ENCODE results near the gene TXN.
"Not testable (repeated sequence)": the region's sequence is repeated elsewhere in the genome, so short reads cannot be mapped to it uniquely, and the experiment has no call there.

TXN gene

DNA sequence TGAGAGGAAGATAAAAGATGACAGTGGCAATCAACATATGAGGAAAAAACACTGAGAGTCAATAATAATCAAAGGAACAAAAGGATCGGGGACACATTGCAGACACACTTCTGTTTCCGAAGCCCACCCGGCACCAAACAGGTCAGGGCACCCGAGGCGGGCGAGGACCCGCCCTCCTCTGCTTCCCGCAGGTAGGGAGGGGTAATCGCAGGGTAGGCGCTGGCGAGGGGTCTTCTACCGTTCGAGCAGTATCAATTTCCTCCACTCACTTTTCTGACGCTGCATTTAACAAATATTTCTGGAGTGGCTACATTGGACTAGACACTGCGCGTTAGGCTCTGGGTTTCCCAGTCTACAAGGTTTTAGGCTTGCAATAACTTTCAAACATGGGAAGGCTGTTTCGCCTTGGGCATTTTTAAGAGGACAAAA, 1.3 kb downstream of the TXN start:
- CTCF ChIA-PET, result no interaction called here
- peak overlapping the region; percentile 89 for H3K4me3 ChIP-seq (ENCODE audit: low read depth, low read length)
- POLR2A ChIA-PET, result no interaction called here
- TF ChIP-seq, protein P1, sequence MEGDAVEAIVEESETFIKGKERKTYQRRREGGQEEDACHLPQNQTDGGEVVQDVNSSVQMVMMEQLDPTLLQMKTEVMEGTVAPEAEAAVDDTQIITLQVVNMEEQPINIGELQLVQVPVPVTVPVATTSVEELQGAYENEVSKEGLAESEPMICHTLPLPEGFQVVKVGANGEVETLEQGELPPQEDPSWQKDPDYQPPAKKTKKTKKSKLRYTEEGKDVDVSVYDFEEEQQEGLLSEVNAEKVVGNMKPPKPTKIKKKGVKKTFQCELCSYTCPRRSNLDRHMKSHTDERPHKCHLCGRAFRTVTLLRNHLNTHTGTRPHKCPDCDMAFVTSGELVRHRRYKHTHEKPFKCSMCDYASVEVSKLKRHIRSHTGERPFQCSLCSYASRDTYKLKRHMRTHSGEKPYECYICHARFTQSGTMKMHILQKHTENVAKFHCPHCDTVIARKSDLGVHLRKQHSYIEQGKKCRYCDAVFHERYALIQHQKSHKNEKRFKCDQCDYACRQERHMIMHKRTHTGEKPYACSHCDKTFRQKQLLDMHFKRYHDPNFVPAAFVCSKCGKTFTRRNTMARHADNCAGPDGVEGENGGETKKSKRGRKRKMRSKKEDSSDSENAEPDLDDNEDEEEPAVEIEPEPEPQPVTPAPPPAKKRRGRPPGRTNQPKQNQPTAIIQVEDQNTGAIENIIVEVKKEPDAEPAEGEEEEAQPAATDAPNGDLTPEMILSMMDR (IDR thresholded peaks at IDR 0.05; ENCODE audit: insufficient read depth, low read length, missing control alignments), result no peak
- DNase-seq (ENCODE audit: low read depth, low spot score), result no peak

DNA sequence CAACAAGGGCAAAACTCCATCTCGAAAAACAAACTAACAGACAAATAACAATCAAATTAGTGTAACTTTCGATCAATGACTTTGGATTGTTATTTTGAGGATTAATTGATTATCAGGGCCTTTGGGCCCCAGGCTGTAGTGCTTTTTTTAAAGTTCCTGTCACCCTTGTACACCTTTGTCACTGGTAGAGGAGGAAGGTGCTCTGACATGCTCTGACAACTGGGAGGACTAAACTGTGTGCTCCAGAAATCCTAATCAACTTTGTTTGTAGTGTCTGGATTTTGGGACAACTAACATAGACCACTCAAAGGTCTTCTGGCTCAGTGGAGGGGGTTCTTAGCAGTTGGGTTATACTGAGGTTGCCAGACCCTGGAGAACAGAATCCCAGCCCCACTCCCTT, 1.8 kb downstream of the TXN start:
- H3K4me3 ChIP-seq (ENCODE audit: low read depth, low read length), result peak overlapping the region; percentile 89
- ChIA-PET POLR2A (no interaction called here), CTCF (no interaction called here)
- DNase-seq (ENCODE audit: low read depth, low spot score), result no peak
- TF ChIP-seq, protein P1 (IDR thresholded peaks at IDR 0.05; ENCODE audit: insufficient read depth, low read length, missing control alignments), result no peak

DNA sequence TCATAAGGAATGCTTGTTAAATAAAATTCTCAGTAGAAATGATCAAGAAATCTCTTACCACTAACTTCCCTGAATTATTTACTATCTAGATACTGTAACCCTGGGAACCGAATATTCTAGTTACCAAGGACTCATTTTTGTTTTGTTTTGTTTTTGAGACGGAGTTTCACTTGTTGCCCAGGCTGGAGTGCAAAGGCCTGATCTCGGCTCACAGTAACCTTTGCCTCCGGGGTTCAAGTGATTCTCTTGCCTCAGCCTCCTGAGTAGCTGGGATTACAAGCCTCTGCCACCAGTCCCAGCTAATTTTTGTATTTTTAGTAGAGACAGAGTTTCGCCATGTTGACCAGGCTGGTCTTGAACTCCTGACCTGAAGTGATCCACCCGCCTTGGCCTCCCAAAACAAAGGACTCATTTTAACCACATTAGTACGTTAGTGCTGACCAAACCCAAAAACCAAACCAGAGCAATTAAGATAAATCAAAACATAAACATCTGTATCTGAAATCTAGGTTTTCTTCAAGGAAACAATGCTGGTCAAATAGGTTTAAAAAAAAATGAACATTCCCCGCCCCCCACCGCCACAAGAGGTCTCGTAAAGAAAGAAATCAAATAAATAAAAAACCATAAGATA, 3.7 kb downstream of the TXN start:
- TF ChIP-seq, protein P1 (IDR thresholded peaks at IDR 0.05; ENCODE audit: insufficient read depth, low read length, missing control alignments), result no peak
- no peak overlapping the region for H3K4me3 ChIP-seq (ENCODE audit: low read depth, low read length)
- POLR2A ChIA-PET, result no interaction called here
- no peak for DNase-seq (ENCODE audit: low read depth, low spot score)
- CTCF ChIA-PET, result no interaction called here

DNA sequence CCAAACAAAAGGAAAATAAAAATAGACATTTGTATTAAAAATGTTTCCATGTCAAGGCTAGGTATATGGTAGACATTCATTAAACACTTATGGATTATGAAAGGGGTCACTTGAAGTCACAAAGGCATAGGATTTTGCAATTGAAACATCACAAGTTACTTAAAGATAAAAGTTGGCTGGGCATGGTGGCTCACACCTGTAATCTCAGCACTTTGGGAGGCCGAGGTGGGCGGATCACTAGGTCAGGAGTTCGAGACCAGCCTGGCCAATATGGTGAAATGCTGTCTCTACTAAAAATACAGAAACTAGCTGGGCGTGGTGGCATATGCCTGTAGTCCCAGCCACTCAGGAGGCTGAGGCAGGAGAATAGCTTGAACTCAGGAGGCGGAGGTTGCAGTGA, 4.5 kb downstream of the TXN start:
- DNase-seq (ENCODE audit: low read depth, low spot score); POLR2A ChIA-PET; H3K4me3 ChIP-seq (ENCODE audit: low read depth, low read length); CTCF ChIA-PET: not testable (repeated sequence)

DNA sequence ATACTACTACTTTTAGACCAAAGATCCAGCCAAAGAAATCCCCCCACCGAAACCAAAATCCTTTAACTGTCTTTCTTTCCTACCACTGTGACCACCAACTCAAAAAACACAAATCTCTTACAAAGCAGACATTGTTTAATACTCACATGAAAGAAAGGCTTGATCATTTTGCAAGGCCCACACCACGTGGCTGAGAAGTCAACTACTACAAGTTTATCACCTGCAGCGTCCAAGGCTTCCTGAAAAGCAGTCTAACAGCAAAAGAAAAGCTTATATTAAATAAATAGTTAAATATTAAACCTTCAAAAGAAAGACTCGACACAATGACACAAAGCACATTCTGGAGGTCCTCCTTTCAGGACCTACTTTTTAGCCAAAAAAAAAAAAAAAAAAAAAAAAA, 5.1 kb downstream of the TXN start:
- POLR2A ChIA-PET, result no interaction called here
- no peak for DNase-seq (ENCODE audit: low read depth, low spot score)
- TF ChIP-seq, protein P1 (IDR thresholded peaks at IDR 0.05; ENCODE audit: insufficient read depth, low read length, missing control alignments), result no peak
- CTCF ChIA-PET, result no interaction called here
- no peak overlapping the region for H3K4me3 ChIP-seq (ENCODE audit: low read depth, low read length)

DNA sequence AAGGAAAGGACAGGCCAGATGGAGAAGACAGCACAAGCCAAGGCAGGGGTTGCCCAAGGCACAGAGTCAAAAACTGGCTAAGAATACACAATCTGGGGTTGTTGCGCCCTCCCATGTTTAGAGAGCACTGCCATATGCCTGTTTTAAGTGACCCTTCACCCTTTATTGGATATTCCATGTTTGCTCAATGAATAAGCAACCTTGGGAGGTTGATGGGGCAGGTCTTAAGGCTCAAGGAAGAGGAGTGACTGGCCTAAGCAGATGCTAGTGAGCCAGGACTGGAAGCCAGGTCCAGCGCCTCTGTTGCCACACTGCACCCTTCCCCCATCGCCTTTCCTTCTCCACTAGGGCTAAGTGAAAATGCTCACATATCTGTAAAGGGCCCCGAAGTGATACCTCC, 6.7 kb downstream of the TXN start:
- ChIA-PET CTCF (no interaction called here), POLR2A (no interaction called here)
- TF ChIP-seq, protein P1 (IDR thresholded peaks at IDR 0.05; ENCODE audit: insufficient read depth, low read length, missing control alignments), result no peak
- no peak for DNase-seq (ENCODE audit: low read depth, low spot score)
- H3K4me3 ChIP-seq (ENCODE audit: low read depth, low read length), result no peak overlapping the region

DNA sequence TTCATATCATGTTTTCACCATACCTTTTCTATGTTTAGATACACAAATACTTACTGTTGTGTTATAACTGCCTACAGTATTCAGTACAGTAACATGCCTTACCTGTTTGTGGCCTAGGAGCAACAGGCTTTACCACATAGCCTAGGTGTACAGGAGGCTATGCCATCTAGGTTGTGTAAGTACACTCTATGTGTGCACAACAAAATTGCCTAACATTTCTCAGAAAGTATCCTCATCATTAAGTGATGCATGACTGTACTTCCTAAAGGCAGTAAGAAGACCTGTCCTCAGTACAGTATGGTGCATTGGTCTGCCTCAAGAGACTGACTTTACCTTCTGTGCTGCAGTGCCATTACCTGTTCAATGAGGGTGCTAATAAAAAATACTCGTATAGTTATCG, 7.9 kb downstream of the TXN start:
- DNase-seq (ENCODE audit: low read depth, low spot score), result no peak
- no peak overlapping the region for H3K4me3 ChIP-seq (ENCODE audit: low read depth, low read length)
- TF ChIP-seq, protein P1 (IDR thresholded peaks at IDR 0.05; ENCODE audit: insufficient read depth, low read length, missing control alignments), result no peak
- POLR2A ChIA-PET, result no interaction called here
- CTCF ChIA-PET, result no interaction called here

Data from AG04449 (cell line).